Activated effector memory CD4-positive, alpha-beta T cell treated with Interleukin-2 at 50 U/mL for 16 hours (primary cell): ENCODE measurements around the gene GJC1.
"Not testable (repeated sequence)": the region's sequence is repeated elsewhere in the genome, so short reads cannot be mapped to it uniquely, and the experiment has no call there.

Source experiments
- DNase-seq: peaks from one replicate; pipeline ENCODE4 v3.0.0-alpha.2; 2020

The GJC1 gene

GRCh38 chr17:44842748-44843147 is 12.7 kb upstream of the GJC1 start:
- no peak for DNase-seq

DNA sequence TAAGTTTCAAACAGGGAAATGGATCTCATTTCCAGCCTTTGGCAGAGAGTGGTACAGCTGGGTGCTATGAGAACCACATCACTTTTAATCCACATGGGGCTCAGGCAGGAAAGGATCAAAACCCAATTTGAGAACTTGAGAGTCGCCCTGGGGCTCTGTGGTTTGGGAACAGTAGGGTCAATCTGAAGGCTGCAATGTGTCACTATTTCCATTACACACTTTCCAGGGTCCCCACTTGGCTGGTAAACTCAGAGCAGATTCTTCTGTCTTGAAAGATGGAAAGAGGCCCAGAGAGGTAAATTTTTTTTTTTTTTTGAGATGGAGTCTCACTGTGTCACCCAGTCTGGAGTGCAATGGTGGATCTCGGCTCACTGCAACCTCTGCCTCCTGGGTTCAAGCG is 10.8 kb upstream of the GJC1 start:
- DNase-seq, result no peak

DNA sequence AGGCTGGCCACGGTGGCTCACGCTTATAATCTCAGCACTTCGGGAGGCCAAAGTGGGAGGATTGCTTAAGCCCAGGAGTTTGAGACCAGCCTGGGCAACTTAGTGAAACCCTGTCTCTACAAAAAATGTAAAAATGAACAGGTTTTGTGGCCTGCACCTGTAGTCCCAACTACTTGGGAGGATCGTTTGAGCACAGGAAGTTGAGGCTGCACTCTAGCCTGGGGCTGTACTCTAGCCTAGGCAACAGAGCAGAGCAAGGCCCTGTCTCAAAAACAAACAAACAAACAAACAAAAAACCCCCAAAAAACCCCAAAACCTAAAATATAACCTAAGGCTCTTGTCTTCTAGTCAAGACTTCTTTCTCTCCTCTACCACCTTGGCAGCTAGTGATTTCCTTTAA is 10.2 kb upstream of the GJC1 start:
- no peak for DNase-seq

DNA sequence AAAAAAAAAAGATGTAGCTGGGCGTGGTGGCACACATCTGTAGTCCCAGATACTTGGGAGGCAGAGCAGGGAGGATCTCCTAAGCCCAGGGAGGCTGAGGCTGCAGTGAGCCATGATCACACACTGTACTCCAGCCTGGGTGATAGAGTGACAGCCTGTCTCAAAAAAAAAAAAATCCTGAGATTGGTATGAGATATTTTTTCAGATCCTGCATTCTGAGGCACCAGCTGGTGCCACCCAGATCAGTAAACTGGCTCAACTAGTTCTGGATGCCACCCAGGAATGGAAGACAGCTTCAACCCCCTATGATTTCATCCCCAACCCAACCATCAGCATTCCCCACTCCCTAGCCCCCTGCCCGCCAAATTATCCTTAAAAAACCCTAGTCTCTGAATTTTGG is 7.1 kb upstream of the GJC1 start:
- no peak for DNase-seq

GRCh38 chr17:44832805-44833204 is 2.7 kb upstream of the GJC1 start:
- no peak for DNase-seq

- no peak for DNase-seq
These were observed 1.3 kb upstream of the GJC1 start for GRCh38 chr17:44831371-44831770.

DNA sequence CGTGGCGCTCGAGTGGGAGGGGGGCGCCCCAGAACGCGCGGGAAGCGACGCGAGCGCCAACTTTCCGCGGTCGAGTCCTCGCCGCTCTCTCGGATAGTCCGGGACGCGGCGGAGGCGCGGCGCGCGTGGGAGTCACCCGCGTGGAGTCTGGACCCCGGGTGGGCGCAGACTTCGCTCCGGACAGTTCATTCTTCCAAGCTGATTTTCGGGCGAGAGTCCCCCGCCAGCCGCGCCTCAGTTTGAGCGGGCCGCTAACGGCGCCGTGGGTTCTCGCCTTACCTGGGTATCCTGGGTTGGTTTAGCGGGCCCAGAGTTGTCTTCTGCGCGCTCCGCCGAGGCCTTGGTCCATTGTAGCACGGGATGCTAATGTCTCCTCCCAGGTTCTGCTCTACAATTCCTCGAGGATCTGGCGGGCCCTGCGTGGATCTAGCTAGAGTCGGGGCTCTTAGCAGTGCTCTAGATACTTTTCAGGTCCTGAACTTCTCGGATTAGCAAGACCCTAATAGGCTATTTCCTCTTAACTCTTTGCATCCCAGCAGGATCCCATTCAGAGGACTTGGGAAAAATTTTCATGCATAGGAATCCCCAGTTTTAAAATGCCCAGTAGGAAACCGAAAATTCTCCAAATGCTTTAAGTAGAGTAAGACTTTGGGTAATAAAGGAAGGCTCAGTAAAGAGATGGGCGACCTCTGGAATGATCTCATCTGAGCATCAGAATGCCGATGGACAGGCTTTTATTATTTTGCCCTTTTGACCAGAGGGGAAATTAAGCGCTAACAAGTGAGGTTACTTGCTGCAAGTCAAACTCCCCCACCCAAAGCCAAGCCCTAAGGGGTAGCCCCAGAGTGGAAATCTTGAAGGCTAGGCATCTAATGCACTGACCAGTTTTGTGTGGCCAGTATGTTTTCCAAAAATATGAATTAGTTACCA is 537 bp upstream of the GJC1 start:
- DNase-seq, result no peak

DNA sequence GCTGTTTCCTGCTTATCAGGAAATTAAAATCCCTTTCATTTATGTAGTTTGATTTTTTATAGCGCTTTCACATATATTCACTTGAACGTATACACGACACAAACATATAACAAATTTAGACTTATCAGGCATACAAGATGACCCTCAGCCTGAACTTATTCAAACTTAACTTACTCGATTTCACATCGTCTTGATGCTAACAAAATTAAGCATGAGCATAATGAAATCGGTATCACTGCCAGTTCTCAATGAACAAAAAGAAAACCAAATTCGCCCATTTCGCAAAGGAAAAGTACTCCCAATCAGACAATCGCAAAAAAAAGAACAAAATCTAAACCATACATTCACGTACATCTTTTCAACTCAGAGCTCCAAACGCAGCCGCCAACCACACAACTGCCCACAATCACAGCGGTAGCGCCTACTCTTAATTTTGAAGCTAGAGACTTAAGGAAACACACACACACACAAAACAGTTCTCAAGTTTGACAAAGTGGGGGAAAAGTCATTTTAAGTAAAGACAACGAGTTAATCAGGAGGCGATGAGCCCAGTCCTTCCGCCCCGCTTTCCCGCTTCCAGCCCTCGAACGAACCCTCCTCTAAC is 1.1 kb downstream of the GJC1 start:
- DNase-seq, result no peak

DNA sequence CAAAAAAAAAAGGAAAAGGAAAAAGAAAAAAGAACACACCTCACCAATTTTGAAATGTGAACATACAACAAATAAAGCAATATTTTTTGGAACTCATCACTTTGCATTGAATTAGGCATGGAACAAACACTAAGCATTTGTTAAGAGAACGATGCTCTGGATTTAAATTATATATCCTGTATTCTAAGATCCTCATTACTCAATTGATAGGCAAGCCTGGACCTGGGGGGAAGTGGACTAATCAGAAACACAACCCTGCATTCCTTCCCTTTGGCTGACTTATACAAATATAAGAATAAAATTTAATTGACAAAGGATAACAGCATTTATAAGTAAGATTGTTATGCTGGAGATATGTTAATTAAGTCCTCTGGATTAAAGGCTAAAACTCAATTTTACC is 2.2 kb downstream of the GJC1 start:
- no peak for DNase-seq

GRCh38 chr17:44826123-44826790 is 3.8 kb downstream of the GJC1 start:
- no peak for DNase-seq

DNA sequence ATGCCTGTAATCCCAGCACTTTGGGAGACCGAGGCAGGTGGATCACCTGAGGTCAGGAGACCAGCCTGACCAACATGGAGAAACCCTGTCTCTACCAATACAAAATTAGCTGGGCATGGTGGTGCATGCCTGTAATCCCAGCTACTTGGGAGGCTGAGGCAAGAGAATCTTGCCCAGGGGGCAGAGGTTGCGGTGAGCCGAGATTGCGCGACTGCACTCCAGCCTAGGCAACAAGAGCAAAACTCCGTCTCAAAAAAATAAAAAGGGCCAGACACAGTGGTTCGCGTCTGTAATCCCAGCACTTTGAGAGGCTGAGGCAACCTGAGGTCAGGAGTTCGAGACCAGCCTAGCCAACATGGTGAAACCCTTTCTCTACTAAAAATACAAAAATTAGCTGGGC is 4.9 kb downstream of the GJC1 start:
- DNase-seq, result not testable (repeated sequence)

- DNase-seq, result no peak
These were observed 9.4 kb downstream of the GJC1 start for GRCh38 chr17:44820631-44821212.

- DNase-seq, result not testable (repeated sequence)
These were observed 11.6 kb downstream of the GJC1 start for GRCh38 chr17:44818508-44818907.

- DNase-seq, result no peak
These were observed 17.8 kb downstream of the GJC1 start for GRCh38 chr17:44812263-44812662.

GRCh38 chr17:44808656-44809388 is 21.3 kb downstream of the GJC1 start:
- DNase-seq, result not testable (repeated sequence)

- no peak for DNase-seq
These were observed 21.9 kb downstream of the GJC1 start for GRCh38 chr17:44808156-44808555.

DNA sequence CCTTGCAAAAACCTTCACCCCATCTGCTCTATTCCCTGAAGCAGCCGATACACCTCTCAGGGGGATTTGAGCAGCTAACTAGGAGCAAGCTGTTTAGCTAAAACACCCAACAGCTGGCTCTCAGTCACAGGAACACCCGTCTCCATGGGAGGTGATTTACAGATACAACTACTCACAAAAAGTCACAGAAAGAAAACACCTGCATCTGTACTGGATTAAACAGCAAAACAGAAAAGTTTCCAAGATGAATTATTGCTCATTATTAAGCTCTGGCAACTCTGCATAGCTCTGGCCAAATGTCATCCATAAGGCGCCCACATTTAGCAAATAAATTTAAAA is 22.3 kb downstream of the GJC1 start:
- no peak for DNase-seq

- DNase-seq, result no peak
These were observed 22.8 kb downstream of the GJC1 start for GRCh38 chr17:44807093-44807816.

DNA sequence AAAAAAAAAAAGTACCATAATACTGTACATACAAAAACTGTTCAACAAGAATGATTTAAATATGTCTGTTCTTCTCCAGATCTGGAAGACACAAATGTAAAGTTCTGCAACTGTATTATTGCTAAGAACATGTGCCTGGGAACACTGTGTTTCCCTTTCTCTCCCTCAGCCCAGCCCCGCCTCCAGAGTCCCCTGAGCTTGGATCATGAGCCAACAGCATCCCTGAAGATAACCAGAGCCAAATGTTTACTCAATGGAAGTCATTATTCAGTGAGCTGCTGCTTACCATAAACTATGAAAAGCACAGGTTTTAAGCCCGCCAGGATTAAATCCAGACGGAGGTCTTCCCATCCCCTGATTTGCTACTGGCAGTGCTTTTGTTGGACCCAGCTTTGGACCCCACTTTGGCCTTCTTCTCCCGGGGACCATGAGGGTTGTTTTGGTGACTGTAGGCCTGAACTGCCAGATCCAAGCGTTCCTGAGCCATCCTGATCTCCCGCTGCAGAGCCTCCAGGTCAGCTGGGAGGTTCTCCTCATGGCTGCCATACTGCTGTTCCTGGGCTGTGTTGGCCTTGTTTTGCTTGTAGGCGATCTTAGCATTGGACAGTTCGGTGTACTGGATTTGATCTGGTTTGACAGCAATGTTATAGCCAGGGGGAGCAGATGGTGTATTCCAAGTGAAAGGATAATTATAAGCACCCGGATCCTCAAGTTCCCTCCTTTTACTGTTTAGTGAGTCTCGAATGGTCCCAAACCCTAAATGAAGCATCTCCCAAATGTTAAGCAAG is 25.6 kb downstream of the GJC1 start:
- DNase-seq, result no peak

DNA sequence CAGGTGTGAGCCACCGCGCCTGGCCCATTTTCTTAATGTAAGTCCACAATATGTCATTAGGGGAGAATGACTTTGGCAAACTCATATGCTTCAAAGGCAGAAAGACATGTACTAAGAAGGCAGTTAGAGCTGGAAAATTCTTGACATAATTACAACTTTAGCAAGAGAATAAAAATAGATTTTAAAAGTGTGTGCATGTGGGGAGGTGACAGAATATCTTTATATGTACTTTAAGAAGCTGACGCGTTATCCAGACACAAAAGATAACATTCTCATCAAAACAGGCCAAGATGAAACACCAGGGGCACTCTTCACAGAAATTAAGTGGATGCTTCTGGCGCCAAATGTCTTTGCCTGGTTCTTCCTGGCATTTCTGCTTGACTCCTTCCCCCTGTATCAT is 28.2 kb downstream of the GJC1 start:
- DNase-seq, result no peak

- no peak for DNase-seq
These were observed 31.7 kb downstream of the GJC1 start for GRCh38 chr17:44798356-44798755.
